Activated CD4-positive, alpha-beta T cell treated with anti-CD3 and anti-CD28 coated beads, Interleukin-2, amount 50 U/mL, for 1 hour (primary cell): Measurements from ENCODE around the gene AP1B1.
"Not testable (repeated sequence)": the region's sequence is repeated elsewhere in the genome, so short reads cannot be mapped to it uniquely, and the experiment has no call there.

Experiments
- DNase-seq: peaks from one replicate; pipeline ENCODE4 v3.0.0-alpha.2; 2020

The AP1B1 gene

GRCh38 chr22:29385748-29386147, 2.6 kb downstream of the AP1B1 start:
- DNase-seq = no peak

- no peak for DNase-seq
Measured at GRCh38 chr22:29385151-29385704, 3.1 kb downstream of the AP1B1 start.

DNA sequence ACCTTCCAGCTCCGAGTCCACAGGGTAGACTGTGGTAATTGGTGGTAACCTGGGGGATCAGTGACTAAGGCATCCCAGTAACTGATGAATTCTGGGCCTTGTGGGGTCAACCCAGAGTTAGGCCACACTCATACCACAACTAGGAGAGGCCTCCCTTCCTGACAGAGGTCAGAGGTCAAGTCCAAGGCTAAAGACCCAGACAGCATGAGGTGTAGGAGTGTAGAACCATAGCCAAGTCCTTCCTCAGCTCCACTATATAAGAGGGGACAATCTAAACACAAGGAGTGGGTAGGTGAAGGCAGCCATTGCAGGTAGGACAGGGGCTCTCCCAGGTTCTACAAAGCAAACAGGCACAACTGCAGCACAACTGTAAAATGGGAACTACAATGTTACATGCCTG, 4.6 kb downstream of the AP1B1 start:
- DNase-seq = no peak

GRCh38 chr22:29382580-29383302, 5.6 kb downstream of the AP1B1 start:
- no peak for DNase-seq

GRCh38 chr22:29380856-29381255, 7.5 kb downstream of the AP1B1 start:
- DNase-seq = no peak

DNA sequence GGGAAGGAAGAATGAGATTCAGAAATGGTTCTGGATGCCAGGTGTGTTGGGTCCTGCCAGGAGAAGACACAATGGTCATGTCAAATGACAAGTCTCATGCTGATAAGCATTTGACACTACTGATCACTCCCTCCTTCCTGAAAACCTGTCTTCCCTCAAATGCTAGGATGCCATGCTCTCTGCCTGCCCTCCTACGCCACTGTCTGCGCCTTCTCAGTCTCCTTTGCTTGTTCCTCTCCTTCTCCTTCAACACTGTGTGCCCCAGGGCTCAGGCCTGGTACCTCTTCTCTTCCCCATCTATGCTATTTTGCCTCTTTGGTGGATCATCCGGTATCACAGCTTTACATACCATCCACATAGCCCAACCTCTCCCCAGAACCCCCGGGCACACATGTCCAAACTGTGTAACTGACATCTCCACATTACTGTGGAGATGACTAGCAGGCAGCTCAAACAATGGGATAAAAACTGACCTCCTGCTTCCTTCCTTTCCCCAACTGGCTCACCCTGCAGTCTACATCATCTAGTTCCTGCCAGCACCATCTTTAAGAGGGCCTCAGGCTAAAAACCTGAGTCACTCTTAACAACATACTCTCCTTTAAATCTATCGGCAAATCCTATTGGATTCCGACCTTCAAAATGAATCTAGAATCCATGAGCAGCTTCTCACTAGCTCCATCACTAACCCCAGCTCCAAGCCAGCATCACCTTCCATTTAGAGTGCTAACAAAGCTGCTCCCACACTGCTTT, 8.2 kb downstream of the AP1B1 start:
- DNase-seq = no peak

- DNase-seq = no peak
Measured at GRCh38 chr22:29379258-29379657, 9.1 kb downstream of the AP1B1 start.

- DNase-seq = no peak
Measured at GRCh38 chr22:29377979-29378378, 10.4 kb downstream of the AP1B1 start.

GRCh38 chr22:29376705-29377104, 11.7 kb downstream of the AP1B1 start:
- DNase-seq = not testable (repeated sequence)

GRCh38 chr22:29375398-29376076, 12.8 kb downstream of the AP1B1 start:
- no peak for DNase-seq

DNA sequence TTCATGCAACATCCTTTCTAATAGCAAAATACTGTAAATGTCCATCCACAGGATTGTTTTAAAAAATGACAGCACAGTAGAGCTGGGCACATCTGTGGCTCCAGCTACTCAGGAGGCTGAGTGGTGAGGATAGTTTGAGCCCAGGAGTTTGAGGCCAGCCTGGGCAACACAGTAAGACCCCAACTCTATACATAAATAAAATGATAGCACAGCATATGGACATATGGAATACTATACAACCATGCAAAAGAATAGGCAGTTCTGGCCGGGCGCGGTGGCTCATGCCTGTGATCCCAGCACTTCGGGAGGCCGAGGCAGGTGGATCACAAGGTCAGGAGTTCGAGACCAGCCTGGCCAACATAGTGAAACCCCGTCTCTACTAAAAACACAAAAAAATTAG, 13.6 kb downstream of the AP1B1 start:
- DNase-seq = not testable (repeated sequence)

DNA sequence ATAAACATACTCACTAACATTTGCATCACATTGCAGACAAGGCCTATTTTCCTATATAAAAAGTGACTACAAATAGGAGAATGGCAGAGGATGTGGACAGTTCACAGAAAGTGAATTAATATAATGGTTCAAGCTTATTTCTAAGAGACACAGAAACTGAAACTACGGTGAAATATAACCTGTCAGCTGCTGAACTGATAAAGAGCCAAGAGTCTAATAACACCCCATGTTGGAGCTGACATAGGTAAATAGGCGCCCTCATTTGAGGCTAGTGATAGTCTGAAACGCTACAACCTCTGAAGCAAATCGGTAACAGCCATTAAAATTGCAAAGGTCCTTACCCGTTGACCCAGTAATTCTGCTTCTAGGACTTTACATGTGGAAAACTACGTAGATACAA, 14.0 kb downstream of the AP1B1 start:
- no peak for DNase-seq

DNA sequence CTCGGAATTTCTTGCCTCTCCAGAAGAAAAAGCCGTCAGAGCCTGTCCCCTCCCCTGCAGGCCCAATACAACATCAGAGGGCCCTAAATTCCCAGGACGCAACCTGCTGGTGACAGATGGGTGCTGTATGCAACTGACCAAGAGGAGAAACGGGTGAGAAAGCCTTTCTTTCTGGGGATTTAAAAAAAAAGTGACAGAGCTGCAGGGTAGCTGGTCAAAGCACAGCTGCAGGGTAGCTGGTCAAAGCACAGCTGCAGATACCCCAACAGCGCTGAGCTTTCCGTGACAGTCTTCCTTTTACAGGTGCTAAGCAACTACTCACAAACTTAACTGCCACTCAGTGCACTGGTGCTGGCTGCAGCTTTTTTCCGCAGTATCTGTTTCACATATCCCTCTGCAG, 17.8 kb downstream of the AP1B1 start:
- DNase-seq = no peak

- DNase-seq = no peak
Measured at GRCh38 chr22:29369460-29369859, 18.9 kb downstream of the AP1B1 start.

GRCh38 chr22:29359469-29359868, 28.9 kb downstream of the AP1B1 start:
- DNase-seq = no peak

DNA sequence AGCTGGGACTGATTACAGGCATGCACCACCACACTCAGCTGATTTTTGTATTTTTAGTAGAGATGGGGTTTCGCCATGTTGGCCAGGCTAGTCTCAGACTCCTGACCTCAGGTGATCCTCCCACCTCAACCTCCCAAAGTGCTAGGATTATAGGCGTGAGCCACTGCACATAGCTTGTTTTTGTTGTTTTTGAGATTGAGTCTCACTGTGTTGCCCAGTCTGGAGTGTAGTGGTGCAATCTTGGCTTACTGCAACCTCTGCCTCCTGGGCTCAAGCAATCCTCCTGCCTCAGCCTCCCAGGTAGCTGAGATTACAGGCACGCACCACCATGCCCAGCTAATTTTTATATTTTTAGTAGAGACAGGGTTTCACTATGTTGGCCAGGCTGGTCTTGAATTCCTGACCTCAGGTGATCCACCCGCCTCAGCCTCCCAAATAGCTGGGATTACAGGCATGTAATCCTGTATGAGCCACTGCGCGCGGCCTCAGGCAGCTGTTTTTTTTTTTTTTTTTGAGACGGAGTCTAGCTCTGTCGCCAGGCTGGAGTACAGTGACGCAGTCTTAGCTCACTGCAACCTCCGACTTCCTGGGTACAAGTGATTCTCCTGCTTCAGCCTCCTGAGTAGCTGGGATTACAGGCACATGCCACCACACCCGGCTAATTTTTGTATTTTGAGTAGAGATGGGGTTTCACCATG, 31.0 kb downstream of the AP1B1 start:
- not testable (repeated sequence) for DNase-seq

DNA sequence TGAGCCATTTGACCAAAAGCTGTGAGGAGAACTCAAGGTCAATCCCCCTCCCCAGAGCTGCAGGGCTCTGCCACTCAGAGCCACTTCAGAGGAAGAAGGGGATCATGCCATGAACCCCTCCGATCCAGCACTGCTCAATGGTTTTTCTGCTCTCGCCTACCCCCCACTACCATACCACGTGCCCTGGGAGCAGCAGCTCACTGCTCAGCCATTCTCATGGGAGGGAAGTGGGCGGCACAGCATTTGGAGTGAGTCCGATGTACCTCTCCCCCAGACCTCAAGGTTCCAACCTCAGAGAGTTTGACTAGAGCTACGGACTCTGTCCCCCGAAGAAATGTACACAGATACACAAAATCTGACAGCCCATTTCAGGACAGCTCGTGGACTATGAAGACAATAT, 34.5 kb downstream of the AP1B1 start:
- DNase-seq = no peak

- DNase-seq = no peak
Measured at GRCh38 chr22:29353286-29353685, 35.1 kb downstream of the AP1B1 start.

DNA sequence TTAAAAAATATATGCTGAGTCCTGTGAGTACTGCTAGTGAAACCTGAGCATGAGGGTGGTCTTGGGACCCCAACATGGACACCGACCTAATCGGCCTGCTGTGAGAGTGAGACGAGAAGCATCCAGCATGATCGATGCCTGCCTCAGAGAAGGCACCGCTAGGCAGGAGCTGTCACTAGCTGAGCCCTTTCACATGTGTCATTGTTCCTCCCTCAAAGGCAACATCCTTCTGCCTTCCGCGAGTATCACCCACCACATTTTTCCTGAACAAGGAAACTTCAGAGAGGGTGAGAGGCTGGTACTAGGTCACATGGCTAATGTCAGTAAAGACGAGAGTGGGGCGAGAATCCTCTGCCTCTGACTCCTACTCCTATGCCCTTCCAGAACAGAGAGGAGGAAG, 35.6 kb downstream of the AP1B1 start:
- no peak for DNase-seq

DNA sequence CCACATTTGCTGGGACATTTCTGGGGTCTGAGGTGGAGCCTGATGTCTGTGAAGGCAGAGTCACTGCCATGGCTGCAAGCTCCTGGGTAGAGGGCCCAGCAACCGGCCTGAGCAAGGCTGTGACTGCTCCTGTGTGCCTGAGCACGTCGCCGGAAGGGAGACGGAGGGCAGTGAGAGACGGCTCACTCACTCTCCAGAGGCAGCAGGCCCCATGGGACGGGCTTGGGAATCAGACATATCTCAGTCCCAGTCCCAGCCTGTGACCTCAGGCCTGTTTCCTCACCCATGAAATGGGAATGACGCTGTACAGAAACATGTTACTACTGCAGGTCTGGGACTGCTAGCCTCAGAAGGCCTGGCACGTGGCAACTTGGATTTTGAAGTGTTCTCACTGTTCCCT, 36.5 kb downstream of the AP1B1 start:
- DNase-seq = no peak

DNA sequence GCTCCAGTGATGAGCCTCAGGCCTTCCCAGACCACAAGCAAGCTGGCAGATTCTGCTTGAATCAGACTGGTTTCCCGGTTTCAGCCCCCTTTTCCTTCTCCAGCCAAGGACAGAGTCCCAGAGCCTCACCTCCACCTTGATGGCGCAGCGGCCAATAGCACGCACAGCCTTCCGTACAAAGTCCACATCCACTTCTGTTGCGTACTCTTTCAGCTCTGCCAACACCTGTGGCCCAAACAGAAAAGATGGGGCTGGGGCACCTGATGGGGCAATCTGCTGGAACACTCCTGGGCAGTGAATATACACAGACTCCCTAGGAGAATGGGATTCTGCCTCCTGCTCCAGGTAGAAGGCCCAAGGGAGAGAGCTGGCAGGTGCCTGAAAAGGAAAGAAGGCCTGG, 37.3 kb downstream of the AP1B1 start:
- DNase-seq = no peak

DNA sequence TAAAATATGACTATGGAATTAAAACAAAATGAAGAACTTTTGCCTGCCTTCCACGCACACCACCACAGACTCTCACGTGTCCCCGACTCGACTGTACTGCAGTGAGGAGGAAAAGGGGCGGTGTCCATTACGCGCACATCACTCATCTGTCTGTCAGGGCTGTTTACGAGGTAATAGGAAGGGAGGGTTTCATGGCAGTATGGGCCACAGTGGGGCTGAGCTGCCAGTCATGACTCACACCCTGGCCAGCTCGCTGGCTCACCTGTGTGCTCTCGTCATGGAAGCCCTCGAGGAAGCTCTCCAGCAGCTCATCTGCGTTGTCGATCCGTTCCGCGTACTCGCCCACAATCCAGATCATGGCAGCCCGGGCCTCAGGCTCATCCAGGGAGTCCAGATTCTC, 39.4 kb downstream of the AP1B1 start:
- DNase-seq = no peak

GRCh38 chr22:29348041-29348440, 40.3 kb downstream of the AP1B1 start:
- no peak for DNase-seq
